Fibroblast of skin of left quadriceps (primary cell): ENCODE data around the gene MAN2A1.

ENCODE experiments used
- DNase-seq, 2 experiments: peaks; one replicate each; pipeline ENCODE4 v3.0.0-alpha.2; 2013; ENCODE audit warnings: low read depth in 2 of 2

The MAN2A1 gene

GRCh38 chr5:109706095-109706494 lies 16.4 kb downstream of the MAN2A1 start:
- DNase-seq: no peak

DNA sequence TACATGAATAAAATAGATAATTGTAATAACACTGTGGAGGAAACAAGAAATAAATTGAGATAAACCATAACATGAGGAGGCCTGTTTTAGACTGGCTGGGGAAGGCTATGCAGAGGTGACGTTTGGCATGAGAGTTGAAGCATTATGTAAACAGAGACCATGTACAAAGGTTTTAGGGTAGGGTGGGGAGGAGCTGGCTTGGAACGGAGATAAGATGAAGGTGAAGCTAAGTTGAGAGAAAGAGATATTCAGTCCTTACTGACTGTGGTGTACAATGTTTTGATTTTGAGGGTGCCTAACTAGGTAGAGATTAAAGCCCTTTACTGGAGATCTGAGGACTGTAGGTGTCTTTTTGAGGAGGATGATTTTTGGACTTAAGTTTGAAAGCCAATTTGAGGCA lies 17.8 kb downstream of the MAN2A1 start:
- no peak for DNase-seq

- DNase-seq: no peak
Measured at GRCh38 chr5:109708813-109709212, 19.1 kb downstream of the MAN2A1 start.

GRCh38 chr5:109709225-109709624 lies 19.5 kb downstream of the MAN2A1 start:
- no peak for DNase-seq

DNA sequence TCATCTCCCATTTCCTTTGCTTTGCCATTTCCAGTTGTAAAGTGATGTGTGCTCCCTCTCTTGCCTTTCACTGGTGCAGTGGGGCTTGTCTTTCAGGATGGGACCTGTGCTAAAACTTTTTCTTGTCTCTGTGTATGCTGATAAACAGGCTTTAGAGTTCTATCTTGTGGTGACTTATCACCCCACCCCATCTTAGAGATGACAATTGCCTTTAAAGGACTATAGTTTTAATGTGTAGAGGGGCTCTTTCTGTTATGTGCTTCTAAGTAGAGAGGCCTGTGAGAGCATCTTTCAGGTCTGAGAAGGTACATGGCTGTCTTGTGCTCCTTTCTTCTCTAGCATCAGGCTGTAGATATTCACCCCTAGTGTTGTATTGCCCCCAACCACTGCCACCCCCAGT lies 21.9 kb downstream of the MAN2A1 start:
- DNase-seq: no peak

- DNase-seq: no peak
Measured at GRCh38 chr5:109713453-109713852, 23.7 kb downstream of the MAN2A1 start.

- no peak for DNase-seq
Measured at GRCh38 chr5:109714592-109714991, 24.9 kb downstream of the MAN2A1 start.

GRCh38 chr5:109718216-109718615 lies 28.5 kb downstream of the MAN2A1 start:
- DNase-seq: no peak

DNA sequence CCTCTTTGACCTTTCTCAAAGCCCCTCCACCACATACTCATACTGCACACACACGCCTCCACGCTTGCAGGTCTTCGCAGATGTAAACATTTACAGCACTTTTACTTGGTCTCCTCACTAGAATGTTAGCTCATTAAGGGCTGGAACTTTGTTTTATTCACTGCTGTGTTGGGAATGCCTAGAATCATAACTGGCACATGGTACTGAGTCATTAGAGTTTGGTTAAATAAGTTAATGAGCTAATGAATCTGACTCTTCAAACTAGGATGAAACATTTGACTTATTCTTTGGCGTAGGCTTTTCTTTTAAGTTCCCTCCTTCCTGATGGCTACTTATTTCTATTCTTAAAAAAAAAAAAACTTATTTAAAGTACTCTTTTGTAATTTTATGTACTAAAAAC lies 28.9 kb downstream of the MAN2A1 start:
- DNase-seq: no peak

DNA sequence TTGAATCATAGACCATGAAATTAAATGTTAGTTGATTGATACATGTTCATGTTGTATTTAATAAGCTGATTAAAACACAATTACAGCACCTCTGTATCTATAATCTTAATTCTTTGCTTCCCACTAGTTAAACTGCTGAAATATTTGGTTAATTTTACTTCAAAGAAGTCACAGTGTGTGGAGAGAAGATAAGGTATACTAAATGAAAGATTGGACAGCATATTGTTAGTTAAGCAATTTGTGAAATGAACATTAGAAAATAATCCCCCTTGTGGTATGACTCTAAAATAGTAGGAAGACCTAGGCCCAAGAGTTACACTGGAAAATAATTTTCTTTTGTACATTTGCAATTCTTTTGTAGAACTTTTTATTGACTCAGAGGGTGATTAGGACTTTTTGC lies 30.3 kb downstream of the MAN2A1 start:
- no peak for DNase-seq

- DNase-seq: no peak
Measured at GRCh38 chr5:109721741-109722140, 32.0 kb downstream of the MAN2A1 start.

GRCh38 chr5:109723606-109724005 lies 33.9 kb downstream of the MAN2A1 start:
- DNase-seq: no peak

GRCh38 chr5:109725135-109725534 lies 35.4 kb downstream of the MAN2A1 start:
- DNase-seq: no peak

DNA sequence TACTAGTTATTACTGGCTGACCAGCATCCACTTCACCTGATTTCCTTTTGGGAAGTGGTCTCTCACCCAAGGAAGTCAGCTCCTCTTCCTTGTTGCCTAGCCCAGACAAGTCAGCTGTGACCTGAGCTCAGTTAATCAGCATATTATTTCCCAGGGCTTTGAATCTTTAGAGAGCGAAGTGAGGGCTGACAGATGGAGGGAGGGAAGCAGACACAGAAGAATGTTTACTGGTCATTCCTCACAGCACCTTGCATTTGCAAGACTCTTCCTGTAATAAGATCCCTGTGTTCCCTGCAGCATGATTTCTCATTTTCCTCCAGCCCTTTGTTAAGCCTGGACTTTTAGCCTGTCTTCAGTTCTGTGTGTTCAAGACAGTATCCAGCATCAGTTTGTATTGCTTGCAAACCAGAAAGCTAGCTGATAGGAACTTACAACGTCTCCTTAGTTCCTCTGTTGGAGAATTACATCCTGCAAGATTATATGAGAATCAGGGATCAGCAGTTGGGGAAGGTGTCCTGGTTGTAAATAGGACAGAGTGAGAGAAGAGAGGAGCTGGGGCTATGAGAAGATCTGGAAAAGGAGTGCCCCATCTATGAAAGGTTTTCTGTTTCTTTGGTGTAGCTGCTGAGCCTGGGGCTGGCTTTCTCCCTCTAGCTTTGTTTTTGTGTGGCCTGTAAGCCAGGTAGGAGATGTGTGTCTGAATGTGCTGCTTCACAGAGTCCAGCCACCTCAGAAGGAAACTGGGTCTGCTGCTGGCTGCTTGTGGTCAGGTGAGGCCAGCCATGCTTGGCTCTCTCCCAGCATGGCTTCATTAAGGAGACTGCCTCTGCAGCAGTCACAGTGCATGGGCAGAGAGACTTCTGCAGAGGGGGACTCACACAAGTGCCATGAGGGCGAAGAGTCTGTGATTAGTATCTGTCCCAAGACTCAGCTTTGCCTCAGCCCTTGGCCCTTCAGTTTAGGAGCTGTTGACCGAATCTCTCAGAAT lies 50.3 kb downstream of the MAN2A1 start:
- DNase-seq: no peak

- no peak for DNase-seq
Measured at GRCh38 chr5:109740966-109741365, 51.2 kb downstream of the MAN2A1 start.

DNA sequence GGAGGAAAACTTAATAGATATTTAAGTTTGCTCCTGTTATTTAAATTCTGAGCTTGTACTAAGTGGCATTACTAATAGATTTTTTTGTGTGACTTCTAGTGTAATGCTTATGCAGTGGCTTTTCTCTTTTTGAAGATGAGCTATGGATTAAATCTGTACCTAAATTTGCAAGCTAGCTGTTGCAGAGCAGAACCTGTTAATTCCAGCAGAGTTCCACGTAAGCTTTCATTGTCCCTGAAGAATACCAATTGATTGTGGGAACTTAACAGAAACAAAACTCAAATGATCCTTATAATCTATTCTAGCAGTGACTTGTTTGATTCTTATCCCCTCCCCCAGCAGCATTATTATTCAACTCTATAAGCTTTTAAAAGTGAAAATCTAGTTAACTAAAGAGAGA lies 51.7 kb downstream of the MAN2A1 start:
- no peak for DNase-seq

DNA sequence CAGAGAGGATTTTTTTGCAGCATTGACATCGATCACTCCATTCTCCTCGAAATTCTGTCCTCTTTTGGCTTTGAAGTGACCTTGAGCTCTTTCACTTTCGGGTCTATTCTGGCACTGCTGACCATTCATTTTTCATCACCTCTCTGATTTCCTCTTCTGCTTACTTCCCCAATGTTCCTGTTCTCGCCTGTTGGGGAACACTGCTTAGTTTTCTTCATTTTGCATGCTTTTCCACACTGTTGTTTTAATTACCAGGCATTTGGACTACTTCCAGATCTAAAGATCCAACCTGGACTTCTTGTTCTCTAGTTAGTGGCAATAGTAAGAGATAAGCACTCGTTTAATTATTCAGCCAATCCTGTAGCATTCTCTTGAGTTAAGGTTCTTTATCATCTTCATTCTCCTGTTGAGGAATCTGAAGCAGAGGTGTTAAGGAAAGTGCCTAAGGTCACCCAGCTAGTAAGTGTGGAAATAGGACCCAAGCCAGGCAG lies 53.4 kb downstream of the MAN2A1 start:
- DNase-seq: no peak

DNA sequence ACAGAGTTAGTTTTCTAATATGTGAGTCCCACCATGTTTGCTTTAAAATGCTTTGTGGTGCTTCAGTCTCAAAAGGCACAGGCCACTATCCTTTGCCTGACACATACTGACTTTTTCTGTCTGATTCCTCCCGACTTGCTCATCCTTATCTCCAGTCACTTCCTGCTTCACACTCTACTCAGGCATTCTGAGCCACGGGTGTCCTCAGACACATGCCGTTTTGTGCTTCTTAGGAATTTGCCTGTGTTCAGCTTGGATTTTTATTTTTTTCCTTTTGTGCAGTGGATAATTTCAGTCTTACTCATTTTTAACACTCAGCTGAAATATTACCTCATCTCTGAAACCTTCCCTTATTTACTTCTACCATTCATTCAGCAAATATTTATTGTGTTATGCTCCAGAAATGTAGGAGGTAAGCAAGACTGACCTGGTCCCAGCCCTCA lies 54.1 kb downstream of the MAN2A1 start:
- DNase-seq: peak; percentile 89 to 90

- no peak for DNase-seq
Measured at GRCh38 chr5:109744261-109744660, 54.5 kb downstream of the MAN2A1 start.

DNA sequence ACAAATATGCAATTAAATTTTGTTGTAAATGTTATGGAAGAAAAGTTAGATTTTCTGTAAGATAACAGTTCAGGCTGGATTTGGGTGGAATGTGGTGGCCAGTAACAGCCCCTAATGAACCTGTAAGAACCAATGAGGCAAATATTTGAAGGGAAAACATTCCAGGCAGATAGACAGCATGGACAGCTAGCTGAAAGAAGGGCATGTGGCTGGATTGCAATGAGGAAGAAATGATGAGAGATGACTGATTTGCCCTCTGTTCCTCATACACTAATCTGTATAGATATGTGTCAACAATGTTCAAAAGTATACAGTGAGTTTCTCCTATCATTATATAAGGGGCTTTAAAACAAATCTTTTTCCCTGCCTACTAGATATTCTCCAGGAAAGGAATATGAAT lies 58.8 kb downstream of the MAN2A1 start:
- no peak for DNase-seq

- DNase-seq: no peak
Measured at GRCh38 chr5:109750463-109750862, 60.7 kb downstream of the MAN2A1 start.

DNA sequence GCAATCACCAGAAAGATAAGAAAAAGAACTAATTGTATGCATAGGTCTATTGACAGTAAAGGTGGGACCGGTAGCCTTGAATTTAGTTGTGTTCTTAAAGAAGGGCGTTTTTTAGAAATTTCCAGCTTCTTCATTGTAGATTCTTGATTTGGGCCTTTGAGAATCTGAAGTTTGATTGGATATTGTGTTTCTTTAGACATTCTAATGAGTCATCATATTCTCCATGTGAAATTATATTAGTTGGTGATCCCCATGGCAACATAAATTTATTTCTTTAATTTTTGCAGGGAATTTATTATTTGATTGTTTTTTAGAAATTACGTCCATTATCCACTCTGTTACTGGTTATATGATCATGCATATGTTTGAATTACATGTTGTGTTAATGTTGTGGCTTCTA lies 63.6 kb downstream of the MAN2A1 start:
- no peak for DNase-seq

DNA sequence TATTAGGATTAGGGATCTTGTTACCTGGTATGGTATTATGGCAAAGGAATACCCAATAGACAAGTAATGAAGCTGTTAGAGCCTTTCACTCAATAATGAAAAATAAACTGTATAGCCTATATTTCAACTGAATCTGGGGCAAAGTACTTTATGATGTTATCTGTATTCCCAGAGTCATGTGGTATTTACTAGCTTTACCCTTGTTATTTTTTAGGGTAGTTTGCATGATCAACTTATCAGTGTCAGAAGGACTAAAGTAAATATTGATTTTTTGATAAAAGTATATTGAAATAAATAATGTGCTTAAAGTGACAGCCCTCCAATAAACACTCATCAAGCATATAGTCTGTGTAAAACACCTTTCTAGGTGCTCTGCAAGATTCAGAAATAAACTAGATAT lies 64.6 kb downstream of the MAN2A1 start:
- no peak for DNase-seq
